Ovary (tissue), 3 donors: ENCODE measurements around the gene STAC2.

ENCODE experiments used
- EP300 ChIP-seq: sonication (generic); formaldehyde crosslinking; IDR thresholded peaks from one replicate; pipeline ENCODE4 v1.6.1; 2017; ENCODE audit warnings: antibody characterized with exemption
- POLR2A ChIP-seq: fragments of 450-650 bp; IDR thresholded peaks from one replicate; pipeline ENCODE4 v1.6.1; 2017; ENCODE audit warnings: antibody characterized with exemption, mild to moderate bottlenecking, moderate library complexity
- TF ChIP-seq, protein P1 (sequence below), 3 donors: fragments of 450-650 bp in 2 of 3; fragments of 200-600 bp in 1 of 3; IDR thresholded peaks; one replicate each; pipeline versions ENCODE4 v1.5.1 to v1.8.0; 2016 to 2022; ENCODE audit warnings: antibody characterized with exemption in 3 of 3, mild to moderate bottlenecking in 1 of 3
- donor health status: DM: no; HTN: no; CAD: no.

- TF ChIP-seq, protein P1, sequence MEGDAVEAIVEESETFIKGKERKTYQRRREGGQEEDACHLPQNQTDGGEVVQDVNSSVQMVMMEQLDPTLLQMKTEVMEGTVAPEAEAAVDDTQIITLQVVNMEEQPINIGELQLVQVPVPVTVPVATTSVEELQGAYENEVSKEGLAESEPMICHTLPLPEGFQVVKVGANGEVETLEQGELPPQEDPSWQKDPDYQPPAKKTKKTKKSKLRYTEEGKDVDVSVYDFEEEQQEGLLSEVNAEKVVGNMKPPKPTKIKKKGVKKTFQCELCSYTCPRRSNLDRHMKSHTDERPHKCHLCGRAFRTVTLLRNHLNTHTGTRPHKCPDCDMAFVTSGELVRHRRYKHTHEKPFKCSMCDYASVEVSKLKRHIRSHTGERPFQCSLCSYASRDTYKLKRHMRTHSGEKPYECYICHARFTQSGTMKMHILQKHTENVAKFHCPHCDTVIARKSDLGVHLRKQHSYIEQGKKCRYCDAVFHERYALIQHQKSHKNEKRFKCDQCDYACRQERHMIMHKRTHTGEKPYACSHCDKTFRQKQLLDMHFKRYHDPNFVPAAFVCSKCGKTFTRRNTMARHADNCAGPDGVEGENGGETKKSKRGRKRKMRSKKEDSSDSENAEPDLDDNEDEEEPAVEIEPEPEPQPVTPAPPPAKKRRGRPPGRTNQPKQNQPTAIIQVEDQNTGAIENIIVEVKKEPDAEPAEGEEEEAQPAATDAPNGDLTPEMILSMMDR (IDR thresholded peaks at IDR 0.05), result no peak
- TF ChIP-seq EP300, result no peak
- no peak for TF ChIP-seq POLR2A
These were observed 60.4 kb downstream of the STAC2 start for GRCh38 chr17:39165178-39165840.
